Measurements from ENCODE around the gene RGL2. TPM values are rescaled to one million over a fixed set of nuclear protein-coding genes. Genes with fewer than 3 reads are reported as not detected.
"Not testable (repeated sequence)": the region's sequence is repeated elsewhere in the genome, so short reads cannot be mapped to it uniquely, and the experiment has no call there.

The RGL2 gene, protein sequence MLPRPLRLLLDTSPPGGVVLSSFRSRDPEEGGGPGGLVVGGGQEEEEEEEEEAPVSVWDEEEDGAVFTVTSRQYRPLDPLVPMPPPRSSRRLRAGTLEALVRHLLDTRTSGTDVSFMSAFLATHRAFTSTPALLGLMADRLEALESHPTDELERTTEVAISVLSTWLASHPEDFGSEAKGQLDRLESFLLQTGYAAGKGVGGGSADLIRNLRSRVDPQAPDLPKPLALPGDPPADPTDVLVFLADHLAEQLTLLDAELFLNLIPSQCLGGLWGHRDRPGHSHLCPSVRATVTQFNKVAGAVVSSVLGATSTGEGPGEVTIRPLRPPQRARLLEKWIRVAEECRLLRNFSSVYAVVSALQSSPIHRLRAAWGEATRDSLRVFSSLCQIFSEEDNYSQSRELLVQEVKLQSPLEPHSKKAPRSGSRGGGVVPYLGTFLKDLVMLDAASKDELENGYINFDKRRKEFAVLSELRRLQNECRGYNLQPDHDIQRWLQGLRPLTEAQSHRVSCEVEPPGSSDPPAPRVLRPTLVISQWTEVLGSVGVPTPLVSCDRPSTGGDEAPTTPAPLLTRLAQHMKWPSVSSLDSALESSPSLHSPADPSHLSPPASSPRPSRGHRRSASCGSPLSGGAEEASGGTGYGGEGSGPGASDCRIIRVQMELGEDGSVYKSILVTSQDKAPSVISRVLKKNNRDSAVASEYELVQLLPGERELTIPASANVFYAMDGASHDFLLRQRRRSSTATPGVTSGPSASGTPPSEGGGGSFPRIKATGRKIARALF
- 23.1 TPM for polyA plus RNA-seq (2013, experiment 1 of 2; ENCODE audit: insufficient read length)
- polyA plus RNA-seq (2013, experiment 2 of 2; ENCODE audit: insufficient read length) = 23.4 TPM

GRCh38 chr6:33298773-33299236 lies at the start of gene RGL2:
Gene RGL2, minus strand, starts transcription at chr6:33298942. Its CDS starts 332 bp downstream, at chr6:33298610.
- peak; percentile 60 for DNase-seq

DNA sequence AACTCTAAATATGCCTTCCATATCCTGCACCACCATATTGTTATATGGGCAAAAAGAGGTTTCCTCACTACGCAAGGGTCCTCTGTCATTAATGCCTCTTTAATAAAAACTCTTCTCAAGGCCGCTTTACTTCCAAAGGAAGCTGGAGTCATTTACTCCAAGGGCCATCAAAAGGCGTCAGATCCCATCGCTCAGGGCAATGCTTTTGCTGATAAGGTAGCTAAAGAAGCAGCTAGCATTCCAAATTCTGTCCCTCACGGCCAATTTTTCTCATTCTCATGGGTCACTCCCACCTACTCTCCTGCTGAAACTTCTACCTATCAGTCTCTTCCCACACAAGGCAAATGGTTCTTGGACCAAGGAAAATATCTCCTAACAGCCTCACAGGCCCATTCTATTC lies 49.1 kb upstream of the RGL2 start:
- no peak for DNase-seq

DNA sequence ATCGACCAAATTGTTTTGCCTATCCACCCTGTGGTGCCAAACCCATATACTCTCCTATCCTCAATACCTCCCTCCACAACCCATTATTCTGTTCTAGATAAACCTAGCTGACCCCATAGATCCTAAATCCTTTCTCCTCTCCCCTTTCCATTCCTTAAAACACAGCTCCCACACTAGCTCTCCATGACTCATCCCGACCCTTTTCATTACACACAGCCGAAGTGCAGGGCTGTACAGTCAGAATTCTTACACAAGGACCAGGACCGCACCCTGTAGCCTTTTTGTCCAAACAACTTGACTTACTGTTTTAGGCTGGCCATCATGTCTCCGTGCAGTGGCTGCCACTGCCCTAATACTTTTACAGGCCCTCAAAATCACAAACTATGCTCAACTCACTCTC lies 48.2 kb upstream of the RGL2 start:
- not testable (repeated sequence) for DNase-seq

DNA sequence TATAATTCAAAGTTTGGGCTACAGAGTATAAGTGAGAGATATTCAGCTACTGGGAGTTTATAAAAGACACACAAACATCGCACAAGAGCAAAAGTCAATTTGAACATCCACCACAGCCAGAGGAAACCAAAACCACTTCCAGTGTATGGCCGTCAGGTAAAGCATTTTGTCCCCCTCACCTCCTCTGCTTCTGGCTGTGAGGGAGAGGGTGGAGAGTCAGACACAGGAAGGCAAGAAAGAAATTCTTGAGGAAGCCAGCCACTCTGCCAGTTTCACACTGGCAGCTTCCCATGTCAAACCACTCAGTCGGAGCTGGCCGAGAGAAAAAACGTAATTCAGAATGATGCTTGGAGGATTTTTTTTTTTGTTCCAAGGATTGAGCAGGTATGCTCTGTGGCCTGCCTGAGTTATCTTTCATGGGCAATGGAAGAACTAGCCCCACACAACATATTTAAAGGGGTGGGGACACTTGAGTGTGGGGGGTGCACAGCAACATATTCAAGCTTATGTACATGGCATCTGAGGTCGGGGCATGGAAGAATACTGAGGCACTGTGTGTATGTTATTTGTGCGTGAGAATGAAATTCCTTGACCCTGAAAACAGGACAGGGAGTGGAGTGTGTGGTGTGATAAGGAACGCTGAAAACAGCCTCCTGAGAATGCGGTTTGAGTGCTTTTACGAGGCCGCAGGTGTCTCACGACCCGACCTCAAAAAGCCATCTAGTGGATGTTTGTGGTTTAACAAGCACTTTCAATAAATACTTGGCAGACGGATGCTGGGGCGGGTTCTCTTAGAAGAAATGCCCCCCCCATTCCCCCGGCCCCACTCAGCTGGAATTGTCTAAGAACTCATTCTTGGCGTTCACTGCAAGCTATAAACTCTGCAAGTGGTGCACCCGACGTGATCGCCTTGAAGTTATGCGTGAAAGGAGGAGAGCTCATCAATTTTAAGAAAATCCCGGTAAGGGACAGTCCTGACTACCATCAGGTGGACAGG lies 46.3 kb upstream of the RGL2 start:
- DNase-seq = peak; percentile 67

- no peak for DNase-seq
Observed at GRCh38 chr6:33343953-33344611, 45.3 kb upstream of the RGL2 start.

DNA sequence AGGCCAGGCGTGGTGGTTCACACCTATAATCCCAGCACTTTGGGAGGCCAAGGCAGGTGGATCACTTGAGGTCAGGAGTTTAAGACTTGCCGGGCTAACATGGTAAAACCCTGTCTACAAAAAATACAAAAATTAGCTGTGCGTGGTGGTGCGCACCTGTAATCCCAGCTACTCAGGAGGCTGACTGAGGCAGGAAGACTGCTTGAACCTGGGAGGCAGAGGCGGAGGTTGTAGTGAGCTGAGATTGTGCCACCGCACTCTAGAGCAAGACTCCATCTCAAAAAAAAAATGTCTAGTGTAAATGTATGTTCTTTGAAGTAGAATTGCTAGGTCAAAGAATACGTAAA lies 44.8 kb upstream of the RGL2 start:
- not testable (repeated sequence) for DNase-seq

- DNase-seq = no peak
Observed at GRCh38 chr6:33339193-33339592, 40.5 kb upstream of the RGL2 start.

- no peak for DNase-seq
Observed at GRCh38 chr6:33336495-33336894, 37.8 kb upstream of the RGL2 start.

- no peak for DNase-seq
Observed at GRCh38 chr6:33335916-33336315, 37.2 kb upstream of the RGL2 start.

DNA sequence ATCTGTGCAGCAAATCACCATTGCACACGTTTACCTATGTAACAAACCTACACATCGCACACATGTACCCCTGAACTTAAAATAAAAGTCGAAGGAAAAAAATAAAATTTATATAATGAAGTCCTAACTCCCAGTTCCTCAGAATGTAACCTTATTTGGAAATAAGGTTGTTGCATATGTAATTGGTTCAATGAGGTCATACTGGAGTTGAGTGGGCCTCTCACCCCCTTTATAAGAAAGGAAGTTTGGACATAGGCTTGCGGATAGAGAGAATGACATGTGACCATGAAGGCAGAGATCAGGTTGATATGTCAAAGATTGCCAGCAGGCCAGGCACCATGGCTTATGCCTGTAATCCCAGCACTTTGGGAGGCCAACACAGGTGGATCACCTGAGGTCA lies 34.9 kb upstream of the RGL2 start:
- DNase-seq = no peak

GRCh38 chr6:33330736-33331135 lies 32.0 kb upstream of the RGL2 start:
- no peak for DNase-seq

DNA sequence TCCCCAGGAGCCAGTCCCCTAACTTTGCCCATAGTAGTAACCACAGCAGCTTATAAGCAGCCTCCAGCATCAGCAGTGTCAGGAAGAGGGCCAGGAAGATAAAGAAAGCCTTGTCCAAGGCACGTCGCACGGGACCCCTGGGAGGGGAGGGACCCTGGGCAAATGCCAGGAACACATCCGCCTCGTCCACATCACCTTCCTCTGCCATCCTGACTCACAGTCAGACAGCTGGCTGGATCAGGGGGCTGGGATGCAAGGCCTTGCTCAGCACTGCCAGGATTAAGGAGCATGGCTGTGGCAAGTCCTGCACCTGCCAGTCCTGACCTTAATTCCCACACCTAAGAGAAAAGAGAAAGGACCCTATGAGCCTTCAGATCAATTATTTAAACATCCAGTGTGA lies 30.3 kb upstream of the RGL2 start:
- no peak for DNase-seq

- no peak for DNase-seq
Observed at GRCh38 chr6:33324125-33324524, 25.4 kb upstream of the RGL2 start.

DNA sequence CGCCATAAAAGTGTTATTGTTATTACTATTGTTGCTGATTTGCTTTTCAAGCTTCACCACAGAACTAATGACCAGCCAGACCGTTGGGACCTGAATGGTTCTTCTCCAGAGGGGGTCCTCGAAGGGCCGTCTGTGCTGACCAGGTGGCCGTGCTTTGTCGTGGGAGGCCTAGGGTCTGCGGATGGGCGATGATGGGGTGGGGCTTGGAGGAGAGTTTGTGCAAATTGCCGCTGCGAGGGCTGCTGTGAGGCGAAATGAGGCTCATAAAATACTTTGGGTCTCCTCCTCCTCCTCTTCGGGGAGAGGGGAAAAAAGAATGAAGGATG lies 24.8 kb upstream of the RGL2 start:
- no peak for DNase-seq

DNA sequence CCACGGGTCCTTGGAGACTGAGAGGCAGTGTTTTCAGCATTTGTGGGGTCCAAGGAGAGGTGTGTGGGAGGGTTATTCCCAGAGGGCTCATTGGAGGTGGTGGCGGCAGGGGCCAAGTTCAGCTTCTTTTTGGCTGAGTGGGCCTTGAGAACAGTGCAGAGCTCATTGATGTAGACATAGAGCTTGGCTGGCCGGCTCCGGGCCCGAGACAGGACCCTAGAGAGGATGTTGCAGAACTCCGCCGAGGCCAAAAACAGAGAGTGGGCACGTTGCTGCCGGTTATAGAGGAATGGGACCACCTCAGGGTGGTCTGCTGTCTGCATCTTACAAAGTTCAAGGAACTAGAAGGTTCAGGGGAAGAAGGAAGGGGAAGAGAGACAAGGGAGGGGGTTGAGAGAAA lies 22.5 kb upstream of the RGL2 start:
- DNase-seq = no peak

- DNase-seq = peak; percentile 72
Observed at GRCh38 chr6:33320315-33321181, 21.8 kb upstream of the RGL2 start.

DNA sequence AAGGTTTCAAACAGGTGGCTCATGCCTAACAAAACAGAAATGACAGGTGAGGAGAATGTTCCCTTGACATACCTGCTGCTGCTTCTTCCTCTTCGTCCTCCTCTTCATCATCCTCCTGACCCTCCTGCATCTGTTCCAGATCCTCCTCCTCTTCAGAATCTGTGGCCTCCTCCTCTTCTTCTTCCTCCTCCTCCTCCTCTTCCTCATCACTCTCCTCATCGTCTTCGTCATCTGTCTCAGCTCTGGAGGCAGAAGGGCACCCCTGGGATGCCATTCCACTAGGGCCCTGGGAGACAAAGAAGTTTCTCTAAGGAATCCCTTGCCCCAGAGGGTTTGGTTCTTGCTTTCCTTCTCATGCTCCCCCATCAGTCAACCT lies 21.2 kb upstream of the RGL2 start:
- DNase-seq = no peak

DNA sequence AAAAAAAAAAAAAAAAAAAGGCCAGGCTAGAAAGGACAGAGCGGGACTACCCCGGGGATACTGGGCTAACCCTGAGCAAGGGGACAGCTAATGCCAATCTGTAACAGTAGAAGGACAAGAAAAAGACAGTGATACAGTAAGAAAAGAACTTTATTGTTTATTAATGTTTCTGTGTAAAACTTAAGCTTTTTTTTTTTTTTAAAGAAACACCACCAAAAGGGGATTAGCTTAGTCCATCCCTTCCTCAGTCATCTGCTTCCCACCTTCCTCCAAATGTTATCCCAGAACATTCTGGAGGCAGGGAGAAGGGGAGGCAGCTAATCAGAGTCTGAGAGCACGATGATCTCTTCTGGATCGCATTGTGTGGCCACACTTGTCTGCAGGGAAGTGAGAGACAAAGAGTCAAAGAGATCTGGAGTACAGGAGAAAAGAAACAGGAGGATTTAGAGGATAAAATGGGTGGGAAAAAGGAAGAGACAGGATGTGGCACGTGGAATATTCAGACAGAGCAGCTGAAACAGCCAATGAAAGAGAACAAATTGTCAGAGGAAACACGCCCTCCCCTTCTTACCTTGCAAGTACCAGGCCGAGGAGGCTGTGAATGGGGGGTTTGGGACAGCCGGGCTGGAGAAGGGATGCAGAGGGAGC lies 19.8 kb upstream of the RGL2 start:
- DNase-seq = no peak

GRCh38 chr6:33317669-33318425 lies 19.1 kb upstream of the RGL2 start, which contains the start of gene ZBTB22:
Gene ZBTB22, minus strand, starts transcription at chr6:33317744. Its CDS starts 828 bp downstream, at chr6:33316916.
- peak; percentile 99 for DNase-seq

DNA sequence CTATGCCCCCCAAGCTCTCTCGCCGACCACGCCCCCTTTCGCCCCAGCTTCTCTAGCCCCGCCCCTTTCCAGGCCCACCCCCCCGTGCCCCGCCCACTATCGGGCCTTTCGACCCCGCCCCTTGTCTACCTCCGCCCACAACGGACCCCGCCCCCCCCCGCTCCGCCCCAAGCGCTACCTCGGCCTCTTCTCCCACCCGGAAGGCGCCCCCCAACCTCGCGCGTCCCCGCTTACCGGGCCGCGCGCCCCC lies 18.6 kb upstream of the RGL2 start:
- DNase-seq = no peak
